ENCODE measurements around the gene PCDHGA6.
"Not testable (repeated sequence)": the region's sequence is repeated elsewhere in the genome, so short reads cannot be mapped to it uniquely, and the experiment has no call there.

PCDHGA6 gene

DNA sequence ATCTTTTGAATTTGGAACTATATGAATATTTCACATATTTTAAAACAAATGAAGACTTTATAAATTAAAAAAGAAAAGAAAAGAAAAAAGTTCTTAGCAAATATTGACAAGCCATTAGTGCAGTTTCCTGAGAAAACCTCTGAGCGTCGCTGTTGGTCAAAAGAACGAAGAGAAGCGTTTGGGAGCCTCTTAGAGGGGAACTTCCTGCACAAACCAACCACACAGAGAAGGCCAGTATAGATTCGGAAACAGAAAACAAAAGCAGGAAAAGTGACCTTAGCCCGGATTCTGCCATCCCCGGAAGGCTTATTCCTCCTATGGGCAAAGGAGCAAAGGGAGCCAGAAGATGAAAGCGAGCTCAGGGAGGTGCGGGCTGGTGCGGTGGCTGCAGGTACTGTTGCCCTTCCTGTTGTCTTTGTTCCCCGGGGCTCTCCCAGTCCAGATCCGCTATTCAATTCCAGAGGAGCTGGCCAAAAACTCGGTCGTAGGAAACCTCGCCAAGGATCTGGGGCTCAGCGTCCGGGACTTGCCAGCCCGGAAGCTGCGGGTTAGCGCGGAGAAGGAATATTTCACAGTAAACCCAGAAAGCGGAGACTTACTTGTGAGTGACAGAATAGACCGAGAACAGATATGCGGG is 13.8 kb upstream of the PCDHGA6 start, which contains the start of gene PCDHGB2:
TSS of gene PCDHGB2 (plus strand) at position 205 of the 637 bp plus-strand sequence. CDS start at position 347, 142 bp downstream.
- peak; percentile 89 for DNase-seq (ENCODE audit: low spot score)

- no peak for DNase-seq (ENCODE audit: low spot score)
Measured at GRCh38 chr5:141360685-141361084, 13.0 kb upstream of the PCDHGA6 start.

DNA sequence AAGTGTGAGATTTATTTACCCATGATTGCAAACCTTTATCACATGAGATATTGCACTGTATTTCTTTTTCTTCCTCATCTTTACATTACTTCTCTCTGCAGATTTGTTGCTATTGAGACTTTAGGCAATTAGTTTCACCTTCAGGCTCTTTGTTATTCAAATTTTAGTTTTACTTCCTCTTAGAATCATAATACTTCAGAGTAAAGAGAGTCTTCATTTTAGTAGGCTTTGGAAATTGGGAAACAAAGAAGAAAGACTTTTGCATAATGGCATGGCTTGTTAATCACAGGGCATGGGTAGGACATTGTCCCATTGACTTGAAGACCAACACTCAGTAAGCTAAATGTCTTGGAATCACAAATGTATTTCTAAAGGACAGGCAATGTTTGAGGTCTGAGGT is 11.0 kb upstream of the PCDHGA6 start:
- peak; percentile 21 for DNase-seq (ENCODE audit: low spot score)

DNA sequence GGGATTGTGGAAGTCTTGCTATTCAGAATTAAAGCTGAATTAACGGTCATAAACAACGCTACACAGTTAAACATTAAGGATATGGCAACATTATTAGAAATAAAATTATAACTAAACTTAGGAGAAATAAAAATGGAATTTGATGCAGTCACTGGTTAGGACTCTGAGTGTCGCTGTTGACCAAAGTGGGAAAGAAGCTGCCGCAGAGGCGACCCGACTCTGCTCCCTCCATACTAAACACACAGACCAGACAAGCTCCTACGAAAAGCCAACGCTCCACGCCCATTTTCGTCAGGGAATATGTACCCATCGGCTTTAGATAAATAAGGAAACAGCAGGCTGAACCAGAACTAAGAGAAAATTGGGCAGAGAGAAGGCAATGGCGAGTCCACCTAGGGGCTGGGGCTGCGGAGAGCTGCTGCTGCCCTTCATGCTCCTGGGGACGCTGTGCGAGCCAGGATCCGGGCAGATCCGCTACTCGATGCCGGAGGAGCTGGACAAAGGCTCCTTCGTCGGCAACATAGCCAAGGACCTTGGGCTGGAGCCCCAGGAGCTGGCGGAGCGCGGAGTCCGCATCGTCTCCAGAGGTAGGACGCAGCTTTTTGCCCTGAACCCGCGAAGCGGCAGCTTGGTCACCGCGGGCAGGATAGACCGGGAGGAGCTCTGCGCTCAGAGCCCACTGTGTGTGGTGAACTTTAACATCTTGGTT is 9.6 kb upstream of the PCDHGA6 start, which contains the start of gene PCDHGA5:
TSS of gene PCDHGA5 (plus strand) at position 211 of the 709 bp plus-strand sequence. CDS start at position 380, 169 bp downstream.
- no peak for DNase-seq (ENCODE audit: low spot score)

DNA sequence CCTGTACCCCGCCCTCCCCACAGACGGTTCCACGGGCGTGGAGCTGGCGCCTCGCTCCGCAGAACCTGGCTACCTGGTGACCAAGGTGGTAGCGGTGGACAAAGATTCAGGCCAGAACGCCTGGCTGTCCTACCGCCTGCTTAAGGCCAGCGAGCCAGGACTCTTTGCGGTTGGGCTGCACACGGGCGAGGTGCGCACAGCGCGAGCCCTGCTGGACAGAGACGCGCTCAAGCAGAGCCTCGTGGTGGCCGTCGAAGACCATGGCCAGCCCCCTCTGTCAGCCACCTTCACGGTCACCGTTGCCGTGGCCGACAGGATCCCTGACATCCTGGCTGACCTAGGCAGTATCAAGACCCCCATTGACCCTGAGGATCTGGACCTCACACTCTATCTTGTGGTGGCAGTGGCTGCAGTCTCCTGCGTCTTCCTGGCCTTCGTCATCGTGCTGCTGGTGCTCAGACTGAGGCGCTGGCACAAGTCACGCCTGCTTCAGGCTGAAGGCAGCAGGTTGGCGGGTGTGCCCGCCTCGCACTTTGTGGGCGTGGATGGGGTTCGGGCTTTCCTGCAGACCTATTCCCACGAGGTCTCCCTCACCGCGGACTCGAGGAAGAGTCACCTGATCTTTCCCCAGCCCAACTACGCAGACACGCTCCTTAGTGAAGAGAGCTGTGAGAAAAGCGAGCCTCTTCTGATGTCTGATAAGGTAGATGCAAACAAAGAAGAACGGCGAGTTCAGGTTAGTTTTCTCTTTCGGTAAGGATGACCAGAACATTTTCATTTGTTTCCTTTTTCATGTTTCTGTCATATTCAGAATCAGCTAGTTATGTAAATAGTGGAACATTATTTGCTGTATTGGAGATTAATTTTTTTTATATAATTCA is 7.4 kb upstream of the PCDHGA6 start:
- DNase-seq (ENCODE audit: low spot score): no peak

DNA sequence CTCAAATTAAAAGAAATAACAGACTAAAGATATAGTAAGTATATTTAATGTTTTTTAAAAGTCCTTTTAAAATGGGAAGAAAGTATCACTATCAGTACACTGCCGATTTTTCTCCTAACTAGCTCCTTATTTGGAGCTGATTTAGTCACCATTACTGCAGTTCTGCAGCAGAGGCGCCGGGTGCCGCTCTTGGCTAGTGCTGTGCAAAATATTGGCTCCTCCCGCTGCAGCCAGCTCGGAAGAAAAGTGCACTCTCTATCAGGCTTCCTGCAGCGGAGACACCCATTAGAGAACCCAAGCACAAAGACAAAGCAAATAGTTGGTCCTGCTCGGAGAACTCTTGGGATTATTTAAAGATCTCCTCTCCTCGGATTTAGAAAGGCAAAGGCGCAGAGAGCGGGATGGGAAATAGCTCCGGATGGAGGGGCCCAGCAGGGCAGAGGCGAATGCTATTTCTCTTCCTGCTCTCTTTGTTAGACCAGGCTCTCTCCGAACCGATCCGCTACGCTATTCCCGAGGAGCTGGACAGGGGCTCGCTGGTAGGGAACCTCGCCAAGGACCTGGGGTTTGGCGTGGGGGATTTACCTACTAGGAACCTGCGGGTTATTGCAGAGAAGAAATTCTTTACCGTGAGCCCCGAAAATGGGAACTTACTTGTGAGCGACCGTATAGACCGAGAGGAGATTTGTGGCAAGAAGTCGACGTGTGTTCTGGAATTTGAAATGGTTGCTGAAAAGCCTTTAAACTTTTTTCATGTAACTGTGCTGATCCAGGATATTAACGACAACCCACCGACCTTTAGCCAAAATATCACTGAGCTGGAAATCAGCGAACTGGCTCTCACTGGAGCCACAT is 3.5 kb upstream of the PCDHGA6 start, which contains the start of gene PCDHGB3:
TSS of gene PCDHGB3 (plus strand) at position 249 of the 855 bp plus-strand sequence. CDS start at position 402, 153 bp downstream.
- peak; percentile 54 for DNase-seq (ENCODE audit: low spot score)

GRCh38 chr5:141371572-141372475 is 1.9 kb upstream of the PCDHGA6 start:
- no peak for DNase-seq (ENCODE audit: low spot score)

GRCh38 chr5:141374627-141375026 is 936 bp downstream of the PCDHGA6 start:
- no peak for DNase-seq (ENCODE audit: low spot score)

DNA sequence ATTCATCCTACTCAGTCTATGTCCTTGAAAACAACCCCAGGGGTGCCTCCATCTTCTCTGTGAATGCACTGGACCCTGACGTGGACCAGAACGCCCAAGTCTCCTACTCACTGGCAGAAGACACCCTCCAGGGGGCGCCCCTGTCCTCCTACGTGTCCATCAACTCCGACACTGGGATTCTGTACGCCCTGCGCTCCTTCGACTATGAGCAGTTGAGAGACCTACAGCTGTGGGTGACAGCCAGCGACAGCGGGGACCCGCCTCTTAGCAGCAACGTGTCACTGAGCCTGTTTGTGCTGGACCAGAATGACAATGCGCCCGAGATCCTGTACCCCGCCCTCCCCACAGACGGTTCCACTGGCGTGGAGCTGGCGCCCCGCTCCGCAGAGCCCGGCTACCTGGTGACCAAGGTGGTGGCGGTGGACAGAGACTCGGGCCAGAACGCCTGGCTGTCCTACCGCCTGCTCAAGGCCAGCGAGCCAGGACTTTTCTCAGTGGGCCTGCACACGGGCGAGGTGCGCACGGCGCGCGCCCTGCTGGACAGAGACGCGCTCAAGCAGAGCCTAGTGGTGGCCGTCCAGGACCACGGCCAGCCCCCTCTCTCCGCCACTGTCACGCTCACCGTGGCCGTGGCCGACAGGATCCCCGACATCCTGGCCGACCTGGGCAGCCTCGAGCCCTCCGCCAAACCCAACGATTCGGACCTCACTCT is 1.9 kb downstream of the PCDHGA6 start:
- DNase-seq (ENCODE audit: low spot score): not testable (repeated sequence)

- DNase-seq (ENCODE audit: low spot score): no peak
Measured at GRCh38 chr5:141382469-141383294, 9.0 kb downstream of the PCDHGA6 start, which contains the start of gene PCDHGA7. PCDHGA7 (plus strand) TSS chr5:141382742; CDS start chr5:141382900, 158 bp downstream.

DNA sequence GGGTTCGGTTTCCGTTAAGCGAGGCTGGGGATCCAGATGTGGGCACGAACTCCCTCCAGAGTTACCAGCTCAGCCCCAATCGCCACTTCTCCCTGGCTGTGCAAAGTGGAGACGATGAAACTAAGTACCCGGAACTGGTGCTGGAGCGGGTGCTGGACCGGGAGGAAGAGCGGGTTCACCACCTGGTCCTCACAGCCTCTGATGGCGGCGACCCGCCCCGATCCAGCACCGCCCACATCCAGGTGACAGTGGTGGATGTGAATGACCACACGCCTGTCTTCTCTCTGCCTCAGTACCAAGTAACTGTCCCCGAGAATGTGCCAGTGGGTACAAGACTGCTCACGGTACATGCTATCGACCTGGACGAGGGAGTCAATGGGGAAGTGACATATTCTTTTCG is 9.7 kb downstream of the PCDHGA6 start:
- DNase-seq (ENCODE audit: low spot score): no peak

- no peak for DNase-seq (ENCODE audit: low spot score)
Measured at GRCh38 chr5:141384471-141385267, 11.0 kb downstream of the PCDHGA6 start.

DNA sequence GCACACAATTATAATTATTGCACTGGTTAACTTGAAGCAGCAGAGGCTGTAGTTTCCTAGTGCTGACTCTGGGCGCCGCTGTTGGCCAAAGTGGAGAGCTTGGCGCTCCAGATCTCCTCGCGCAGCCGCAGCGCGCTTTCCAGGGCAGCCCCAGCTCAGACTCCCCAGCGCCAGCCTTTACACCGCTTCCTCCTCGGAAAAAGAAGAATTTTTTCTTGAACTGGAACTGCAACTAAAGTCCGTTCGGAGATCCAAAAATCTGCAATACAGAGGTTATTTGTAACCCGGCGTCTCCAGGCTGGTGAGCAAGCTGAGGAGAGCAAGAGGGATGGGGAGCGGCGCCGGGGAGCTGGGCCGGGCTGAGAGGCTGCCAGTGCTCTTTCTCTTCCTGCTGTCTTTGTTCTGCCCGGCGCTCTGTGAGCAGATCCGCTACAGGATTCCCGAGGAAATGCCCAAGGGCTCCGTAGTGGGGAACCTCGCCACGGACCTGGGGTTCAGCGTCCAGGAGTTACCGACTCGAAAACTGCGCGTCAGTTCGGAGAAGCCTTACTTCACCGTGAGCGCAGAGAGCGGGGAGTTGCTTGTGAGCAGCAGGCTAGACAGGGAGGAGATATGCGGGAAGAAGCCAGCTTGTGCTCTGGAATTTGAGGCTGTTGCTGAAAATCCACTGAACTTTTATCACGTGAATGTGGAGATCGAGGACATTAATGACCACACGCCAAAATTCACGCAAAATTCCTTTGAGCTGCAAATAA is 14.0 kb downstream of the PCDHGA6 start, which contains the start of gene PCDHGB4:
TSS of gene PCDHGB4 (plus strand) at position 142 of the 755 bp plus-strand sequence. CDS start at position 329, 187 bp downstream.
- not testable (repeated sequence) for DNase-seq (ENCODE audit: low spot score)

- DNase-seq (ENCODE audit: low spot score): no peak
Measured at GRCh38 chr5:141388661-141389060, 15.0 kb downstream of the PCDHGA6 start.

DNA sequence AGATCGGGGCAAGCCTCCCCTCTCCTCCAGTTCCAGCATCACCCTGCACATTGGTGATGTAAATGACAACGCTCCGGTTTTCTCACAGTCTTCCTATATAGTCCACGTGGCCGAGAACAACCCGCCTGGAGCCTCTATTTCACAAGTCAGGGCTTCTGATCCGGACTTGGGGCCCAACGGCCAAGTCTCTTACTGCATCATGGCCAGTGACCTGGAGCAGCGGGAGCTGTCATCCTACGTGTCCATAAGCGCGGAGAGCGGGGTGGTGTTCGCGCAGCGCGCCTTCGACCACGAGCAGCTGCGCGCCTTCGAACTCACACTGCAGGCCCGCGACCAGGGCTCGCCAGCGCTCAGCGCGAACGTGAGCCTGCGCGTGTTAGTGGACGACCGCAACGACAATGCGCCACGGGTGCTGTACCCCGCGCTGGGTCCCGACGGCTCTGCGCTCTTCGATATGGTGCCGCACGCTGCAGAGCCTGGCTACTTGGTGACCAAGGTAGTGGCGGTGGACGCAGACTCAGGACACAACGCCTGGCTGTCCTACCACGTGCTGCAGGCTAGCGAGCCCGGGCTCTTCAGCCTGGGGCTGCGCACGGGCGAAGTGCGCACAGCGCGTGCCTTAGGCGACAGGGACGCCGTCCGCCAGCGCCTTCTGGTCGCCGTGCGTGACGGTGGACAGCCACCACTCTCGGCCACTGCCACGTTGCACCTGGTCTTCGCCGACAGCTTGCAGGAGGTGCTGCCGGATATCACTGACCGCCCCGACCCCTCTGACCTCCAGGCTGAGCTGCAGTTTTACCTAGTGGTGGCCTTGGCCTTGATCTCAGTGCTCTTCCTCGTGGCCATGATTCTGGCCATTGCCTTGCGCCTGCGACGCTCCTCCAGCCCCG is 15.7 kb downstream of the PCDHGA6 start:
- DNase-seq (ENCODE audit: low spot score): no peak

Data from NAMALWA (cell line).